Chondrocyte (in vitro differentiated cells): ENCODE results near the gene GPT2. TPM values are rescaled to one million over a fixed set of nuclear protein-coding genes. Genes with fewer than 3 reads are reported as not detected.

Experiments used
- DNase-seq: peaks from one replicate; pipeline ENCODE4 v3.0.0; 2021; ENCODE audit warnings: mixed read lengths, low spot score
- H3K27ac Mint-ChIP-seq: one replicate; pipeline ENCODE4 v1.8.0; 2021; ENCODE audit warnings: mild to moderate bottlenecking, moderate library complexity, mixed read lengths; ENCODE audit not compliant: unreplicated experiment
- H3K27me3 Mint-ChIP-seq: 2 replicates; pipeline ENCODE4 v1.8.0; 2021; ENCODE audit warnings: low read depth, mixed read lengths
- H3K36me3 Mint-ChIP-seq: 2 replicates; pipeline ENCODE4 v1.8.0; 2021; ENCODE audit warnings: low read depth, mixed read lengths
- H3K4me1 Mint-ChIP-seq: 2 replicates; pipeline ENCODE4 v1.8.0; 2021; ENCODE audit warnings: low read depth, mild to moderate bottlenecking, mixed read lengths
- H3K4me3 Mint-ChIP-seq: one replicate; pipeline ENCODE4 v1.8.0; 2021; ENCODE audit warnings: mild to moderate bottlenecking, moderate library complexity, mixed read lengths; ENCODE audit not compliant: unreplicated experiment
- H3K9me3 Mint-ChIP-seq: 2 replicates; pipeline ENCODE4 v1.8.0; 2021; ENCODE audit warnings: low read depth, mixed read lengths
- total RNA-seq: library from RNA; stranded (reverse); gene quantifications from 3 replicates; pipeline ENCODE4 v1.2.1, GENCODE V29; 2021
- TF ChIP-seq, protein P1 (sequence below): fragments of 200-600 bp; sonication (generic); IDR thresholded peaks from 2 replicates; pipeline ENCODE4 v1.5.0; 2021; ENCODE audit warnings: antibody characterized with exemption, mild to moderate bottlenecking, moderate library complexity

GPT2 gene
- total RNA-seq, 1 donor from 2014 or later = 59.6 TPM

GRCh38 chr16:46850619-46851555 lies 33.3 kb upstream of the GPT2 start:
- H3K4me3 Mint-ChIP-seq = no peak overlapping the region
- H3K9me3 Mint-ChIP-seq = no peaks in the 10 kb centered on the region
- TF ChIP-seq, protein P1, sequence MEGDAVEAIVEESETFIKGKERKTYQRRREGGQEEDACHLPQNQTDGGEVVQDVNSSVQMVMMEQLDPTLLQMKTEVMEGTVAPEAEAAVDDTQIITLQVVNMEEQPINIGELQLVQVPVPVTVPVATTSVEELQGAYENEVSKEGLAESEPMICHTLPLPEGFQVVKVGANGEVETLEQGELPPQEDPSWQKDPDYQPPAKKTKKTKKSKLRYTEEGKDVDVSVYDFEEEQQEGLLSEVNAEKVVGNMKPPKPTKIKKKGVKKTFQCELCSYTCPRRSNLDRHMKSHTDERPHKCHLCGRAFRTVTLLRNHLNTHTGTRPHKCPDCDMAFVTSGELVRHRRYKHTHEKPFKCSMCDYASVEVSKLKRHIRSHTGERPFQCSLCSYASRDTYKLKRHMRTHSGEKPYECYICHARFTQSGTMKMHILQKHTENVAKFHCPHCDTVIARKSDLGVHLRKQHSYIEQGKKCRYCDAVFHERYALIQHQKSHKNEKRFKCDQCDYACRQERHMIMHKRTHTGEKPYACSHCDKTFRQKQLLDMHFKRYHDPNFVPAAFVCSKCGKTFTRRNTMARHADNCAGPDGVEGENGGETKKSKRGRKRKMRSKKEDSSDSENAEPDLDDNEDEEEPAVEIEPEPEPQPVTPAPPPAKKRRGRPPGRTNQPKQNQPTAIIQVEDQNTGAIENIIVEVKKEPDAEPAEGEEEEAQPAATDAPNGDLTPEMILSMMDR = no peak
- no peaks in the 10 kb centered on the region for H3K36me3 Mint-ChIP-seq
- H3K4me1 Mint-ChIP-seq = no peaks in the 10 kb centered on the region
- H3K27me3 Mint-ChIP-seq = no peaks in the 10 kb centered on the region
- H3K27ac Mint-ChIP-seq = no peak overlapping the region
- DNase-seq = no peak

- TF ChIP-seq, protein P1 = no peak
Observed at GRCh38 chr16:46852130-46852529, 32.0 kb upstream of the GPT2 start.

DNA sequence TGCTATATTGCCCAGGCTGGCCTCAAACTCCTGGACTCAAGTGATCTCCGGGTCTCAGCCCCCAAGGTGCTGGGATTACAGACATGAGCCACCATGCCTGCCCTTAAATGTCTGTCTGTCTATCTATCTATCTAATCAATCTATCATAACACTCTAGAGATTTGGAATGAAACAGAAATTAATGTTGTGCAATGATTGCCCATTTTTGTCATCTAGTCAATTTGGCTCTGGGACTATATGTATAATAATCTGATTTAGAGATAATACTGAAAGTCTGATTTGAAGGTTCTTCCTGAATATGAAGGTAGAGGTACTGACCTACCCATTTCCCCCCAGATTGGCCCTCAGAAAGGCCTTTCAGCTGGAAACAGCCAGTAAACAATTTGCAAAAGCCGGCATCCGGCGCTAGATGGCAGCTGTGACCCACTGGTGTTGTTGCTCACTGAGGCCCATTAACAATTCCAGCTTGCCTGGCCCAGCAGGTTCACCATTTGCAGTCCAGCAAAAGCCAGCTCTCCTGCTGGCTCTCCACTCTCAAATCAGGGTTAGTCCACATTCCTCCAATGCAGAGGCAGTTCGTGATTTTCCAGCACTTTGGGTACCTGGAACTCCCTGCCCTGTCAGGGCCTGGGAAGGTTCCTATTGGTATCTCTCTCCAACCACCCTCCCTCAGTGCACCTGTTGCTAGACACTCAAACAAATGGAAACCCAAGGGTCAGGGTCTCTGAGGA lies 30.3 kb upstream of the GPT2 start:
- no peak for DNase-seq
- Mint-ChIP-seq H3K27ac (no peak overlapping the region), H3K27me3 (no peaks in the 10 kb centered on the region), H3K4me3 (no peak overlapping the region), H3K36me3 (no peaks in the 10 kb centered on the region), H3K4me1 (no peaks in the 10 kb centered on the region), H3K9me3 (no peaks in the 10 kb centered on the region)
- TF ChIP-seq, protein P1 = peak; percentile 94

More at GRCh38 chr16:46852130-46852529, 32.0 kb upstream of the GPT2 start:
- Mint-ChIP-seq H3K27me3 (no peaks in the 10 kb centered on the region), H3K36me3 (no peaks in the 10 kb centered on the region), H3K4me1 (no peaks in the 10 kb centered on the region), H3K4me3 (no peak overlapping the region), H3K27ac (no peak overlapping the region), H3K9me3 (no peaks in the 10 kb centered on the region)
- DNase-seq = no peak

DNA sequence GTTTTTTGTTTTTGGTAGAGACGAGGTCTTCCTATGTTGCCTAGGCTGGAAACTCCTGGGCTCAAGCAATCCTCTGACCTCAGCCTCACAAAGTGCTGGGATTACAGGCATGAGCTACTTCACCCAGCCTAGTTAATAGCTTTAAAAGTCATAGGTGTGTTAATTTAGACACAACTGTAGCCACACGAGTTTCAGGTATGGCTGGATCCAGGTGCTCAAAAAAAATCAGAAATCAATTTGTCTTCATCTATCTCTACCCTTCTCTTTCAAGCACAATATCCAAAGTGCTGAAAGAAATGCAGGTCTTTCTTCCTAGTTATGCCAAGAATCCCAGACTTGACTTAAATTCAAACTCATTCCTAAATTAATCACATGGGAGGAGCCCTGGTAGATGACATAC lies 29.3 kb upstream of the GPT2 start:
- Mint-ChIP-seq H3K9me3 (no peaks in the 10 kb centered on the region), H3K4me3 (no peak overlapping the region), H3K4me1 (peaks cover 1% of the 10 kb centered on the region), H3K27me3 (no peaks in the 10 kb centered on the region), H3K36me3 (no peaks in the 10 kb centered on the region), H3K27ac (no peak overlapping the region)
- TF ChIP-seq, protein P1 = no peak
- no peak for DNase-seq

DNA sequence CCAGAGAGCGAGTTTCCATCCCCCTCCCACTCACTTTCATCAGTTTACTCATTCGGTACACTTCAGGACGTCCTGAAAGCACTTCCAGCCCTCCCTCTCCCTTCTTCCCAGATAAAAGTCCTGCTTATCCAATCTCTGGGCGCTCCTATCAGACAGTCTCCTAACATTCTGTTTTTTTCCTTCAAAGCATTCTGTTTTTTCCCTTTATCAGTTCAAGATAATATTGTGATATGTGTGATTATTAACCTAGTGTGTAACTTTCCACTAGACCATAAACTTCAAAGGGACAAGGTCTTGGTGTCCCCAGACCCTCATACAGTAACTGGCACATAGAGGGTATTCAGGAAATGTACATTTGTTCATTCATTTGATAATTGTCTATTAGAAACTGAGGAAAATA lies 28.8 kb upstream of the GPT2 start:
- H3K4me3 Mint-ChIP-seq = no peak overlapping the region
- TF ChIP-seq, protein P1 = no peak
- no peaks in the 10 kb centered on the region for H3K36me3 Mint-ChIP-seq
- H3K27me3 Mint-ChIP-seq = no peaks in the 10 kb centered on the region
- H3K4me1 Mint-ChIP-seq = peaks cover 7% of the 10 kb centered on the region
- no peaks in the 10 kb centered on the region for H3K9me3 Mint-ChIP-seq
- DNase-seq = no peak
- H3K27ac Mint-ChIP-seq = no peak overlapping the region
